Fibroblast of skin of back (primary cell): ENCODE measurements around the gene GMDS.
A peak's percentile ranks its signal among the peaks of the same experiment; 100 is the strongest.
"Not testable (repeated sequence)": the region's sequence is repeated elsewhere in the genome, so short reads cannot be mapped to it uniquely, and the experiment has no call there.

Source experiments
- DNase-seq: peaks from one replicate; pipeline ENCODE4 v3.0.0-alpha.2; 2013

GMDS gene

DNA sequence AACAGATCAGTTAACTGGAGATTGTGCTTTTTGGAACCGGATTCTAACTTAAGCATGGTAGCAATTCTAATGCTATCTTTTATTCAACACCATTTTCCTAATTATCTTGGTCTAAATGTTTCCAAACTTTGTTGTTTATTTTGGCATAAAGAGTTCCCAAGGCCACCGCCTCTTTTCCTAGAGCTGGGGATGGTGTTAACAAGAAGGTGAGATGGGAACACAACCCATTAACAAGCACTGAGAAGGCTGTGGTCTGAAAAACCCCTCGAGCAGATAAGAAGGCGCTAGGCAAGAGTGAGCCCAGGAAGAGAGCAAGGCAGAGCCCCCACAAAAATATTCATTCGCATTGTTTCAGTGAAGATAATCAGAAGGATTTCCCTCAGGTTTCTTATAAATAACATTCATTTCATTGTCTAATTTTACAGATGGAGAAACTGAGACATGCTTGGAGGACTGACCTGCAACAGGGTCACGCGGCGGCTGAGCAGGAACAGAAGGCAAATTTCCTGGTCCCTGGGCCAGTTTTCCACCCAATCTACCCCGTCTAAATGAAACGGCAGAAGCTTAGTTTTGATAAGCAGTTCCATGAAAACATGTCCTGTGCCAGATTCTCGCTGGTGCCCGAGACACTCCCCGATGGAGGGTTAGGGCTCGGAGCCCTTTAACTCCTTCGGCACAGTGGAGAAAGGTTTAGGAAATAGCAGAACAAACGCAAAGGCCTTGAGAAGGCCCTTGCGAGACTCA, 480.1 kb downstream of the GMDS start:
- no peak for DNase-seq

DNA sequence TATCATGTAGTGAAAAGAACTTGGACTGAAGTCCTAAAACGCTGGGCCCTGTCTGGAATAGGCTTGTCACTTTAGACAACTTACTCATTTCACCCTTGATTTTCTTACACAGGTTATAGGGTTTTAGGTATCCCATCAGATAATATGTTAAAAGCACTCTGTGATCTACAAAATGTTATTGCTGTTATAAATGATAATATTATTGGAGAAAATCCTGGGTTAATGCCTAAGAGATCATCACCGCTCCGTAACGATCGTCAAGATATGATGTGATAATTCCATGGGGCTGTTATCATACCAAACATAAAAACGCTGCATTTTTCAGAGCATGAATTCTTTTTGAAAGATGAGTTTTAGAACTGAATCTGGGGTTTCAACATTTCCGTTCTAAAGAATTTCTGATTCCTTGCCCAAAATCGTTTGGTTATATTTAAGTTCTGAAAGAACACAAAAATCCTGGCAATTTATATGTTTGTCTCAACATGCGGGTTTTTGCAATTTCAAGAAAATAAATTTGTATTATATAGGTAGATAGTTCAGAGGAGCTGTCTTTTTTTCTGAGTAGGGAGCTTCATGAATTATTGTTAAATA, 480.9 kb downstream of the GMDS start:
- DNase-seq = no peak

DNA sequence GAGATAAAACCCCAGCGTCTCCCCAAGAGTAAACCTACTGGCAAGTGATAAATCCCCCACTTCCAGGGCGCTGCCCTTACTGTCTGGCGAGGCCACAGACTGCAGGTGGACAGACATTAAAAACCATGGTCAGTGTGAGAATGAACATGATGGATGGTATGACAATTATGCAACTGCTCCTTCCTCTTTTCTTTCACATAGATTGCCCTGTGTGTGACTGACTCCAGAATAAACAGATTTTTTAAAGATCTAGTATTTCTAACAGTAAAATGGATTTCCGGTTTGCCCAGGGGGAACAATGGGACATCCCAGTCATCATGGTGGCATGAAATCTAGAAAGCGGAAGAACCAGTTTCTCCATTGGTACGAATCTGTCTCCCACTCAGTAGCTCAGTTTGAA, 482.0 kb downstream of the GMDS start:
- DNase-seq = no peak

DNA sequence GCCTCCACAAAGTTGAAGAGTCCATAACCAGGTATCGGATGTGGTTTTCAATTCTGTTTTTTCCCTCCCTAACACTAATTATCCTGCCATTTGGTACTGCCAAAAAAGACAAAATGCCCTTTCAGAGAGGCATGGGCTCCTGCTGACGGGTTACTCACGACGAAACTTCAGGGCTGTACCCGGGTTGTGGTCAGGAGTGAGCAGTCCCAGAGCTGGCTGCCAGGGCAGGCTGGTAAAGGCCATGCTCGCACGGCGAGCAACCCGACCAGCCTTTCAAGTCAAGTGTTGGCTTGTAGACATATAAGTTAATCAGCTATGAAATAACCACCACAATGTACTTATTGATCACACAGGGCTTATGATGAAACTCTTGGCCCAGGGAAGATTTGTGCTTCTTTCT, 483.2 kb downstream of the GMDS start:
- DNase-seq = no peak

DNA sequence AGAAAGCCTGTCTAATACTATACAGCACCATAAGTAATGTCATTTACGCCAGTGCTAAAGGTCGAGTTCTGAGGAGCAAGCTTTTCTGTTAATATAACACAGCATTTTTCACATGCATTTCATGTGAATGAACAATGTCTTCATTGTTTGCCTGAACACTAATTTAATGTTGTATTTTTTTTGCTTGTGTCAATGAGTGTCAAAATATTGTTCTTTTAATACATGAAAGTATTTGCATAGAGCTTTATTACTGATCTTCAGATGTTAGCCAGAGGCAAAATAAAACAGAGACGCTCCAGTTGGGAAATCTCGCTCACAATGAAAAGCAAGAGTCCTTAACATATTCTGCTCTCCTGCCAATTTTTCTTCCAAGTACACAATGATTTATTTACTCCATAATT, 483.9 kb downstream of the GMDS start:
- DNase-seq = no peak

DNA sequence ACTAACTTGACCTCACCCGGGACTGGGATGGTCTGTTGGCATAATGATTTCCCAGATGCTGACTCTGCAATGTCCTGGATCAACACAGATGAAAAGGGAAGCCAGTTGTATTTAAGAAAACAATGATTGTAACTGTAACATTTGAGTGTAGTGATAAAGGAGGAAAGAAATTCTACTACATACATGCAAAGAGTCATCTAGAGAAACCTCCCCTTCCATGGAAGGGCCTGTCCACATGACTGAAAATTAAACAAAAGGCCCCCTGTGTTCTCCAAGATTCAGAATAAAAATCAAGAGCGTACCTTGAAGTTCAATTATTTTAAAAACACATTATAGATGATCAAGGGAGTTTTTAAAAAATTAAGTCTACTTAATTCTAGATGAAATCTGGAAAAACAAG, 484.5 kb downstream of the GMDS start:
- DNase-seq = no peak

DNA sequence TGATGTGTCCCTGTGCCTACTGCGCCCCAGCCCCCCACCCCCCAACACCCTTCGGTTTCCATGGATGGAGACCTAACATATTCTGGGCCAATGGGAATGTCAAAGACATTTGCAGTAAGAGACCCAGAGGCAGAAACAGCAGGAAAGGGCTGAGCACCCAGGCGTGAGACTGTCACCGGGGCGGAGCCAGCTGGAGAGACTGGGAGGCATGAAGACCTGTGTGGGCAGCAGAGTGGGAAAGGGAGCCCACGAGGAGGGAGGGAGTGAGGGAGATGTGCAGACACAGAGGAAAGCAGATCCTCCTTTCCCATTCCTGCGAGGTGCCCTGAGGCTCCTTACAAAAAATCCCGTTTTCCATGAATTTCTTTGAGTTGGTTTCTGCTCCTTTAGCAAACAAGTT, 485.5 kb downstream of the GMDS start:
- no peak for DNase-seq

DNA sequence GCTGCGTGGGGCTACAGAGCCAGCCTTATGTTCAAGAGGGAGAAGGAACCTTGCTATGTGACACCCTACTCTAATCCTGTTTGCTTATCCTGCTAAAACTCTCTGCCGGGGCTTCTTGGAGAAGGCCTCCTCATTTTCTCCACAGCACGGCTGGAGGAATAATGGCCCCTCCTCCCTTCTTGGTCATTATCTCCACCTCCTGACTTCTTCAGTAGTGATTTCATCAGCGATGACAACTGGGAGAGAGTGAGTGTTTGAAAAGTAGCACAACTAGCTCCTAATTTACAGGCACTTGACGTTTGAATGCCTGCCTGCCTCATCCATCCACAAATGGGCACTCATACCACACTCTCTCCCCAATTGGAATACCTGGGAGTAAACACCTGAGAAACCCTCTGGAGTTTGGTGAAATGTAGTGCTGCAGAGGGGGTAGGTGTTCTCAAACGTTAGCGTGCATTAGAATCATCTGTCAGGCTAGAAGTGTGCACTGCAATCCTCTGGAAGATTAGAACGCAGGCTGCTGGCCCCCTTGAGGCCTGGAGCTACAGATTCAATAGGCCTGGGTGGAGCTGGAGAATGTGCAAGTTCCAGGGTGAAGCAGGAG, 487.2 kb downstream of the GMDS start:
- DNase-seq = peak; percentile 21

DNA sequence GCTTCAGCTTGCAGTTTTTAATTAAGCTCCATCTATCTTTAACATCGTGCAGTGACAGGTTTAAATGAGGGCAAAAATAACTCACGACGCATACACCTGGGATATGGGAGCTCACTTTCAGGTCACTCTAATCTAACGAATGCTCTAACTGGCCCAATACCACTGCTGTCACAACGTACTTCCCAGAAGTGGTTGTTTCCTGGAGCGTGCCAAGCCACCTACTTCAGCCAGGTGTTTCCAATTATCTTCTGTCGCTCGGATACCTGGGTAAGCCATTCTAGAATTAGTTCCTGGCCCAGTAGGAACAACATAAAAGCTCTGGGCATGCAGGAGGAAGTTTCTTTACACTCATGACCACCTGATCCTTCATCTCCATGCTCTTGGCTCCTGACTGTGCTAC, 488.3 kb downstream of the GMDS start:
- no peak for DNase-seq

DNA sequence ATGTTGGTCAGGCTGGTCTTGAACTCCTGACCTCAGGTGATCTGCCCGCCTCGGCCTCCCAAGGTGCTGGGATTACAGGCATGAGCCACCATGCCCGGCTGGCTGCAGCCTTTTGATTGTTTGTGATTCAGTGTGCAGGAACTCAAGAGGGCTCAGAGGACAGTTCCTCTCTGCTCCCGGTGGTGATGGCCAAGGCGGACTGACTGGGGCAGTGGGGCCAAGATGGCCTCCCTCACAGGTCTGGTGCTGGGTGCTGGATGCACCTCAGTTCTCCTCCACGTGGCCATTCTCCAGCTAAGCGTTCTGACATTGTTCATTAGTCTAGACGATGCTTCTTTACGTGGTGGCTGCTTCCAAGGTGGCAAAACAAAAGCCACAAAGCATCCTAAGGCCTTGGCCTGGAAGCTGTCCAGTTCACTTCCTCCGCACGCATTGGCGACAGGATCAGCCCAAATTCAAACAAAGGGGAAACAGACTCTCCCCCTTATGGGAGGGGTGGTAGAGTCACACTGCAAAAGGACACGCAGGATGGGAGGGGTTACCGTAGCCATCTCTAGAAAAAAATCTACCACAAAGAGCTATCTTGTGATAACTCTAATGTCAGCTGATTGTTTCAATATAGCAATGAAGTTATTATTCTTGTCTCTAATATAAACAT, 488.8 kb downstream of the GMDS start:
- DNase-seq = no peak

DNA sequence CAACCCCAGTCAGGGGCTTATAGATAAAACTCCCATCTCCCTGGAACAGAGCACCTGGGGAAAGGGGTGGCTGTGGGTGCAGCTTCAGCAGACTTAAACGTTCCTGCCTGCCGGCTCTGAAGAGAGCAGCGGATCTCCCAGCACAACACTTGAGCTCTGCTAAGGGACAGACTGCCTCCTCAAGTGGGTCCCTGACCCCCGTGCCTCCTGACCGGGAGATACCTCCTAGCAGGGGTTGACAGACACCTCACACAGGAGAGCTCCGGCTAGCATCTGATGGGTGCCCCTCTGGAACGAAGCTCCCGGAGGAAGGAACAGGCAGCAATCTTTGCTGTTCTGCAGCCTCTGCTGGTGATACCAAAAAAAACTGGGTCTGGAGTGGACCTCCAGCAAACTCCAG, 494.3 kb downstream of the GMDS start:
- not testable (repeated sequence) for DNase-seq

DNA sequence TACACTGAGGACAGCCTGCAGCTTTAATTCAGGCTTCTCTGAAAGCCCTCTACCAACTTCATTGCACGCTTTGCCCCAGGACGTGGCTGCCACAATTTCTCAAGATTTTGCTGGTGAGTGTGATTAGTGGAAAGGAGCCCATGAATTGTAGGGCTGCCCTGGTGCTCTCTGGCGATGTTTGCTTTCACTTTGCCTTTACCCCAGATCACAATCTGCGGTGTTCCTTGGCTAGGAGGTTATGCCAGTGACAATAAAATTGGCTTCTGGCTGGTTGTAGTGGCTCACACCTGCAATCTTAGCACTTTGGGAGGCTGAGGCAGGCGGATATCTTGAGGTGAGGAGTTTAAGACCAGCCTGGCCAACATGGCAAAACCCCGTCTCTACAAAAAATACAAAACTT, 496.4 kb downstream of the GMDS start:
- DNase-seq = no peak

DNA sequence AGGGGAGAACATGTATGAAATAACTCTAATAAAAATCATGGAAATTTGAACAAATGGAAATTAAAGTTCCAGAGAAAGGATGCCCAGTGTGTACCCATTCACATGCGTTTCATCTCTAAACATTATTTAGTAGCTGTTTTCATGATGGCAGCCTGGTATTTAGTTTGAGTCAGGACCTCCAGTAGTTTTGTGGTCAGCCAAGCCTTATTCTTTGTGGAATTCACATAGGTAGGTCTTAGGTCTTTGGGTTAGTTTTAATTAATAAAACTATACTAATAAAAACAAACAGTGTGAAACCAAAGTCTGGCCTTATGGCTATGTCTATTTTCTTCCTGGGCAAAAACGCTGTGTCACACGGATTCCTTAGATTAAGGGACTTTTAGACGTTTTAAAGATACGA, 497.9 kb downstream of the GMDS start:
- no peak for DNase-seq

DNA sequence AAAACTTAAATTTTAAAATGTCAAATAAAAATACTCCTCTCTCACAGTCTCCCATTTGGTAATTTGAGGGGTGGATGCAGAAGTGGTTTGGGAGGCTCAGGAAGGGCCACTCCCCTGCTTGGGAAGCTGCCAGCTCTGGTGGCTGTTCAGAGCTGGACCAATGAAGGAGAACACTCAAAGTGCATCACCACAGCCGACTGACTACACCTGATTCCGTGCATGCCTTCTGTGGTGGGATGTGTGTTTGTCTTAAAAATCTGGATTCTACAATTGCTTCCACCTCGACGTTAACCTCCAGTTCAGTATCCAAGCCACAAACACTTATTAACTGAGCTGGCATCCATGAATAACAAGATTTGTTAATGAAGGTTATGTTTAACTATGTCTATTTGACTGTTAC, 498.4 kb downstream of the GMDS start:
- DNase-seq = no peak

DNA sequence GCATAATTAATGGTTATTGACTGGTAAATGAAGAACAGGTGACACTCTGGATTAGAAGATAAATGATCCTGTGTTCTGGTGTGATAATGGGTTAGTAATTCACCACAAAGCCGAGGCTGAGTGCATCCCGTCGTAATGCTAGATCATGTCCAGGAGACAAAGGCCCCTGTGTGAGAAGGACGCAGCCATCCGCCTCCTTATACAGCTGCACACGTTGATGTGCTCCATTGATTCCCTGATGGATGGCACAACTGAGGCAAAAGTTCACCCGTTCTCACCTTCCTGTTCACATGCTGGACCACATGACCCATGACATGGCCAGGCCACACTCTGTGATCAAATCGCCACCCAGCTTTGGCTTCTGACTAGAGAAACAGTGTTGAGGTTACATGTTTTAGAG, 499.6 kb downstream of the GMDS start:
- DNase-seq = no peak

DNA sequence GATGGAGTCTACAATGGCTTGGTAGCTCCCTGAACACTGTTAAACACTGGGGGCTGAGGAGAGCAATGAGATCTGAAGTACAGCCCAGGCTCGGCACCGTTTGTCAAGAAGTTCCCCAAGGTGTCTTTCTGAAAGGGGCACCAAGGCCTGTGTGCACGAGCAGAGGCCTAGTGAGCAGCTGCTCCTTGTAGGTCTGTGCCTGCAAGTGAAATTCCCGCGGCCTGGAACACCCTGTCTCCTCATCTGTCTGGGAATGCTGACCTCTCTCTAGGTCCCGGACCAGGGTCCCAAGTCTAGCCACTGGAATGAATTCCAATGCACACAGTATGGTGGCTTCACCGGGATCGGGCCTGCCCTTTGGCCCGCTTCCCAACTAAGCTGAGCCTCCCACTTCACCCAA, 500.9 kb downstream of the GMDS start:
- DNase-seq = no peak

DNA sequence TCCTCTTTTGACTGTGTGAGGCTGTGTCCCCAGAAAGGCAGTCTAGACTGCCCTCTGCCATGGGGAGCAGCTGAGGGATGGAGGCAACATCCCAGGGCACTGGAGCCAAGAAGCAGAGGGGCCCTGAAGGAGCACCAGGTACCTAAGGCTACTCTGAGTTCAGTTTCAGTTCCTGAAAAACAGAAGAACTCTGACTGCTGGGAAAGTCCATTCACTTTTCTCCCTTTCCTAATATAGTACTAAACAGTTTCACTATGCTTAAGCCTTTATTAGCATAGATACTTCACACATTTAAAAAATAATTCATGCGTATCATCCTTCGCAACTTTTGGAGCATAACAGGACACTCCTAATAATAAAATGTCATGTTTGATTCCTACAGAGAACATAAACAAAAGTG, 505.7 kb downstream of the GMDS start:
- DNase-seq = no peak

DNA sequence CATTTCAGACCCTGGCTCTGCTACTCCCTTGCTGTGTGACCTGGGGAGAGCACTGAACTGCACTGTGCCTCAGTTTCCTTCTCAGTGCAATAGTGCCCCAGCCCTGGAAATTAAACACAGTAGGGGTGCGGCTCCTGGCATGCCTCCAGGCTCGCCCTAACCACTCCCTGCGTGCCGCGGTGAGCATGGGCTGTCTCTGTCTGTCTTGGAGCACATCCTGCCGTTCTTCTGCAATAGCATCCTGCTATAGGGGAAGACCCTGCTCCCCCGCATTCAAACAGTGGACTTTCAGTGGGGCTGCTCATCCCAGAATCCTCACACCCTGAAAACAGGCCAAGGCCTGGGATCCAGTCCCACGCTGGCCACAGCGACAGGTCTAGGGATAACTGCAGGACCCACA, 506.2 kb downstream of the GMDS start:
- no peak for DNase-seq

DNA sequence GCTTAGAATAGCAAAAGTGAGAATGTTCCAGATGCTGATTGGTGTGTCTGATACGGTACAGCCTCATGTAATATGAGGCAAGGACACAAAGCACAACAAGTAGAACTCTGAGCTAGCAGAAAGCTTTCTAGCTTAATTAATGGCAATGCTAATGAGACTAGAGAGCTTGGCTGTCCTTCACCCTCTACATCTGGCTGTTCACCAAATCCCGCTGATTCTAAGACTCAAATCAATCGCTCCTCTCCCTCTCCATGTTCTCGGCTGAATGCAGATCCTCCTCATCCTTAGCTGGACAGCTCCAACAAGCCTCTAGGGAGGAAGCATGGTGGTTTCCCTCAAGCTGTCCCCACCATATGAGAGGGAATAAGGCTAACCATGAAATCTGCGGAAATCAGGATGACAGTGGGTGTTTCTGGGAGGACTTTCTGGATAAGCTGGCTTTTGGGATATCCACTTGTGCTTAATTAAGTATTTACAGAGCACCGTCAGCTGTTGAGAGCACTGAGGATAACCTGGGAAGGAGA, 506.8 kb downstream of the GMDS start:
- DNase-seq = no peak

DNA sequence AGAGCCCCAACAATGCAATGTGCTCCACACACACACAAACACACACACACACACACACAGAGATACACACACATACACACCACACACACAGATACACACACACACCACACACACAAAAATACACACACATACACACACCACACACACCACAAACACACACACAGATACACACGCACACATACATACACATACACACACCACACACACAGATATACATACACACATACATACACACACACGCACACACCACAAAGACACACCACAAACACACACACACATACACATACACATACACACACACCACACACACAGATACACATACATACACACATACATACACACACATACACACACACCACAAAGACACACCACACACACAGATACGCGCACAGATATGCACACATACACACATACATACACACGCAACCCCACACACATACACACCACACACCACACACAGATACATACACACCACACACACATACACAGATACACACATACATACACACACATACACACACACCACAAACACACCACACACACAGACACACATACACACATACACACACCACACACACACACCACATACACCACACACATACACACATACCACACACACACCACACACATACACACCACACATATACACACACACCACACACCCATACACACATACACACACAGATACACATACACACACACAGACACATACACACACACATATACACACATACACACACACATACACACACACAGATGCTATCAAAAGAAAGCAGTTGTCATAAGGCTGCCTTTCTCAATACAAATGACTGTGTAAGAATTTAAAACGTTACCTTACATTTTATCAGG, 507.7 kb downstream of the GMDS start:
- DNase-seq = no peak

DNA sequence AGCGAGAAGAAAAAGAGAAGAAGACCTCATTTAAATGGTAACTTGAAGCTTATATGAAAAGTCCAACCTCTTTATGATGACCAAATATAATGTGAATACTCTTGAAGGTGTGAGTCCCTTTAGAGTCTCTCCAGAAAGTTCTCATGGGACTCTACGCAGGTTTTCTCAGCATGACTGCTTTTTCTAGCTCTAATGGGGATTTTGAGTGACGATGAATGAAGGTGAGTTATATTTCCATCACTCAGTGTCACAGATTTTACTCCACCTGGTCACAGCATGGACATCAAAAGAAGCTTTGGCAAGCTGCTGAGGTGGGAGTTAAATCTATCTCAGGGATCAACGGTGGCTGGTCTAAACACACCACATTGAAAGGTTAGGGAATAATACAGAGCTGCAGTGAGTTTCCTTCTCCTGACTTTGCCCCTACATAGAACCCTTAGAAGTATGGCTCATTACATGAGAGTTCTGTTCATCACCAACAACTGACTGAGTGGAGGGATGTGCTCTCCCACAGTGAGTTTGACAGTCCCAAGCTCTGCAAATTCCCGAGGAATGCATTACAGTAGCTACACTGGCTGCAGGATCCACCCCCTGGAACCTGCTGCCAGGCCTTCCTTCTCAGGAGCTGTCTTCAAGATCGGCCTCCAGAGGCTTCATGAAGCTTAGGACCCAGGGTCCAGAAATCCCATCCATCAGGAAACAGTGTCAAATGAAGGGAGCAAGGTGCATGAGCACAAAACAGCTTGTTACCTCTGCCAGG, 508.9 kb downstream of the GMDS start:
- DNase-seq = peak; percentile 9
